Measurements from ENCODE around the gene TSPAN18. TPM values are rescaled to one million over a fixed set of nuclear protein-coding genes. Genes with fewer than 3 reads are reported as not detected.

Gene TSPAN18
- total RNA-seq, 1 experiment from 2014 or later = 2.8 TPM

DNA sequence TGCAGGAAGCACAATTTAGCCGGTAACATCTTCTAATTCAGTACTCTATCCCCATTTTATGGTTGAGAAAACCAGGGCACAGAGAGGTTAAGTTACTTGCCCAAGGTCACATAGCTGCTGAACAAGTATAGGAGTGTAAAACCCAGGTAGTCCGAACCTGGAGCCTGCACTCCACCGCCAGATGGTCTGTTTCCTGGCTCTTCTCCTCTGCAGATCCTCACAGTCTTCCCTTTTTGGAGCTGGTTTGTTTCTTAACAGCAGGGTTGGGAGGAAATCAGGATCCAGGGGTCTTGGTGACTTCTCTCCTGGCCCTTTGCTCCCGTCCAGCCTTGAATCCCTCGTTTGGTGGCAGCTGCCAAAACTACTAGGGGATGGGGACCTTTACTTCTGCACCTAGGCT, 12.0 kb downstream of the TSPAN18 start:
- ChIA-PET CTCF (no interaction called here), POLR2A (ENCODE audit: low non-redundant PET) (no interaction called here)
- no TSS peak for BruUV-seq (replicated peaks)

DNA sequence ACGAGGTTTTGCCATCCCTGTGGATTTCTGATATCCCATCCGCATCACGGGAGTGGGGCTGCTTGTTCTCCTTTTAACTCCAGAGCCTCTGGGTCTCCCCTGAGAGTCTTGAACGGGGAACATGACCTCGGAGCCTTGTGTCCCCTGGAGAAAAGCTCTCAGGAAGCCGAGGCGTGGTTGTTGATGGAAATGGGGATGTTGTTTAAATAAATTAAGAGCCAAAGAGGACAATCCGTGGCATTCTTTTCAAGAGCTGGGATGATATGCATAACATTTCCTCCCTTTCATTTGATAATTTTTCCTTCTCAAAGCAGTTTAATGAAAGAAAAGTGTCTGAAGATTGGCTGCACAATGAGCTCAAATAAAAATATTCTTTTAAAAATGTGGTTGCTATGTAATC, 14.2 kb downstream of the TSPAN18 start:
- H3K4me3 ChIP-seq (ENCODE audit: low read depth, low read length, poor library complexity, severe bottlenecking) = no peak overlapping the region
- H3K9me3 ChIP-seq (ENCODE audit: low read depth, low read length, poor library complexity, severe bottlenecking) = no peaks in the 10 kb centered on the region
- TF ChIP-seq EZH2 (IDR thresholded peaks at IDR 0.05; ENCODE audit: borderline replicate concordance, low read depth, low read length, poor library complexity, severe bottlenecking) (no peak), CTCF (conservative IDR thresholded peaks at IDR 0.05; ENCODE audit: low read depth, low read length) (no peak)
- intact Hi-C loops (cut with micrococcal nuclease; ENCODE audit: unreplicated experiment) = no loop called here
- no peak for DNase-seq (ENCODE audit: low spot score)
- ChIA-PET POLR2A (ENCODE audit: low non-redundant PET) (interaction anchor here (0.7 kb wide), 1 partner anchor 19 kb away, joined by 6 read pairs; no protein-coding TSS in a partner anchor), CTCF (no interaction called here)
- no peaks in the 10 kb centered on the region for H3K36me3 ChIP-seq (ENCODE audit: insufficient read depth, low read length, poor library complexity, severe bottlenecking)
- BruUV-seq (replicated peaks) = no TSS peak
- no peaks in the 10 kb centered on the region for H3K4me1 ChIP-seq (ENCODE audit: insufficient read depth, low read length, poor library complexity, severe bottlenecking)
- no peaks in the 10 kb centered on the region for H3K27me3 ChIP-seq (replicated peaks; ENCODE audit: insufficient read depth, low read depth, low read length, poor library complexity)
- no peak overlapping the region for H3K27ac ChIP-seq (ENCODE audit: low read depth, low read length, poor library complexity, severe bottlenecking)

More for the DNA sequence above, 12.0 kb downstream of the TSPAN18 start:
- Histone ChIP-seq H3K36me3 (ENCODE audit: insufficient read depth, low read length, poor library complexity, severe bottlenecking) (no peaks in the 10 kb centered on the region), H3K4me3 (ENCODE audit: low read depth, low read length, poor library complexity, severe bottlenecking) (no peak overlapping the region), H3K27me3 (replicated peaks; ENCODE audit: insufficient read depth, low read depth, low read length, poor library complexity) (no peaks in the 10 kb centered on the region), H3K9me3 (ENCODE audit: low read depth, low read length, poor library complexity, severe bottlenecking) (no peaks in the 10 kb centered on the region), H3K27ac (ENCODE audit: low read depth, low read length, poor library complexity, severe bottlenecking) (no peak overlapping the region), H3K4me1 (ENCODE audit: insufficient read depth, low read length, poor library complexity, severe bottlenecking) (no peaks in the 10 kb centered on the region)
- TF ChIP-seq CTCF (conservative IDR thresholded peaks at IDR 0.05; ENCODE audit: low read depth, low read length) (no peak), EZH2 (IDR thresholded peaks at IDR 0.05; ENCODE audit: borderline replicate concordance, low read depth, low read length, poor library complexity, severe bottlenecking) (no peak)
- no peak for DNase-seq (ENCODE audit: low spot score)
- intact Hi-C loops (cut with micrococcal nuclease; ENCODE audit: unreplicated experiment) = loop anchor here (2.0 kb wide), 1 partner anchor 54 kb away; no protein-coding TSS in a partner anchor

DNA sequence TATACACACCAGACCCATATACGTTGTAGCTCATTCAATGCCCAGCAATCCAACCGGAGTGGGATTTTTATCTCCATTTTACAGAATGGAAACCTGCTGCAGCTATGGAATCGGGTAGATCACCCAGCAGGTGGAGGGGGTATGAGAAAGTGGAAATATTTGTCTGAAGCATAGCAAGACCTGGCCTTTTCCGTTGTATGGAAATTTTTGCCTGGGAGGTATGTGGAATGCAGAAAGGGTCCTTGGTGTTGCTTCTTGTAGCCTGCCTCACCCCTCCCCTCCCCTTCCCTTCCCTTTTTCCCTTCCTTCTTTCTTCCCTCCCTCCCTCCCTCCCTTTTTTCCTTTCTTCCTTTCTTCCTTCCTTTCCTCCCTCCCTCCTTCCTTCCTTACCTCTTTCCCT, 15.2 kb downstream of the TSPAN18 start:
- Histone ChIP-seq H3K9me3 (ENCODE audit: low read depth, low read length, poor library complexity, severe bottlenecking) (no peaks in the 10 kb centered on the region), H3K4me1 (ENCODE audit: insufficient read depth, low read length, poor library complexity, severe bottlenecking) (no peaks in the 10 kb centered on the region), H3K27me3 (replicated peaks; ENCODE audit: insufficient read depth, low read depth, low read length, poor library complexity) (no peaks in the 10 kb centered on the region), H3K36me3 (ENCODE audit: insufficient read depth, low read length, poor library complexity, severe bottlenecking) (no peaks in the 10 kb centered on the region), H3K4me3 (ENCODE audit: low read depth, low read length, poor library complexity, severe bottlenecking) (no peak overlapping the region), H3K27ac (ENCODE audit: low read depth, low read length, poor library complexity, severe bottlenecking) (no peak overlapping the region)
- DNase-seq (ENCODE audit: low spot score) = no peak
- POLR2A ChIA-PET (ENCODE audit: low non-redundant PET) = no interaction called here
- TF ChIP-seq CTCF (conservative IDR thresholded peaks at IDR 0.05; ENCODE audit: low read depth, low read length) = no peak
- no peak for TF ChIP-seq EZH2 (IDR thresholded peaks at IDR 0.05; ENCODE audit: borderline replicate concordance, low read depth, low read length, poor library complexity, severe bottlenecking)
- BruUV-seq (replicated peaks) = no TSS peak
- intact Hi-C loops (cut with micrococcal nuclease; ENCODE audit: unreplicated experiment) = no loop called here
- CTCF ChIA-PET = no interaction called here

Data from A673 (cell line).